Measurements from ENCODE around the gene GFM1. TPM values are rescaled to one million over a fixed set of nuclear protein-coding genes. Genes with fewer than 3 reads are reported as not detected.

GFM1 gene
- total RNA-seq, 1 donor from 2014 or later = 31.7 TPM

- Histone ChIP-seq H3K27ac (peak overlapping the region; percentile 82), H3K9me3 (peaks cover 6% of the 10 kb centered on the region), H3K27me3 (no peaks in the 10 kb centered on the region), H3K4me3 (peak overlapping the region; percentile 79 to 80), H3K36me3 (no peaks in the 10 kb centered on the region), H3K4me1 (peaks cover 27% of the 10 kb centered on the region)
- intact Hi-C loops (cut with DNase I) = loop anchor here (10.0 kb wide), 1 partner anchor 58 kb away; the partner anchor contains the start of gene LXN
- DNase-seq (ENCODE audit: extremely low spot score in 2 of 2) = no peak
- TF ChIP-seq POLR2AphosphoS5 (IDR thresholded peaks at IDR 0.05; ENCODE audit: insufficient read depth in 1 of 2, low read depth in 1 of 2) (peak in 1 of 2 donors; percentile 10), CTCF (IDR thresholded peaks at IDR 0.05) (no peak), POLR2A (IDR thresholded peaks at IDR 0.05) (no peak)
Measured at GRCh38 chr3:158732856-158733200, 88.5 kb downstream of the GFM1 start.

- peaks cover 27% of the 10 kb centered on the region for H3K4me1 ChIP-seq
- no peaks in the 10 kb centered on the region for H3K36me3 ChIP-seq
- H3K27me3 ChIP-seq = no peaks in the 10 kb centered on the region
- no peak for TF ChIP-seq POLR2A (IDR thresholded peaks at IDR 0.05)
- no peak for TF ChIP-seq POLR2AphosphoS5 (IDR thresholded peaks at IDR 0.05; ENCODE audit: insufficient read depth in 1 of 2, low read depth in 1 of 2)
- no peak for TF ChIP-seq CTCF (IDR thresholded peaks at IDR 0.05)
- DNase-seq (ENCODE audit: extremely low spot score in 2 of 2) = no peak
- no peak overlapping the region for H3K27ac ChIP-seq
- H3K9me3 ChIP-seq = peaks cover 6% of the 10 kb centered on the region
- intact Hi-C loops (cut with DNase I) = loop anchor here (10.0 kb wide), 1 partner anchor 59 kb away; the partner anchor contains the start of gene LXN
- H3K4me3 ChIP-seq = peak overlapping the region in 1 of 2 donors; percentile 5
Measured at GRCh38 chr3:158733656-158734055, 89.3 kb downstream of the GFM1 start.

GRCh38 chr3:158735296-158736033 is 91.1 kb downstream of the GFM1 start:
- TF ChIP-seq POLR2AphosphoS5 (IDR thresholded peaks at IDR 0.05; ENCODE audit: insufficient read depth in 1 of 2, low read depth in 1 of 2) = no peak
- no peak for TF ChIP-seq POLR2A (IDR thresholded peaks at IDR 0.05)
- TF ChIP-seq CTCF (IDR thresholded peaks at IDR 0.05) = no peak
- no peak overlapping the region for H3K27ac ChIP-seq
- no peak overlapping the region for H3K4me3 ChIP-seq
- H3K4me1 ChIP-seq = peaks cover 27% of the 10 kb centered on the region
- intact Hi-C loops (cut with DNase I) = loop anchor here (10.0 kb wide), 1 partner anchor 61 kb away; the partner anchor contains the start of gene LXN
- no peaks in the 10 kb centered on the region for H3K27me3 ChIP-seq
- peaks cover 6% of the 10 kb centered on the region for H3K9me3 ChIP-seq
- H3K36me3 ChIP-seq = no peaks in the 10 kb centered on the region
- DNase-seq (ENCODE audit: extremely low spot score in 2 of 2) = peak in 1 of 2 donors; percentile 22

- H3K27ac ChIP-seq = no peak overlapping the region
- H3K4me1 ChIP-seq = peaks cover 14% of the 10 kb centered on the region
- H3K4me3 ChIP-seq = no peak overlapping the region
- no peaks in the 10 kb centered on the region for H3K36me3 ChIP-seq
- H3K9me3 ChIP-seq = peaks cover 6% of the 10 kb centered on the region
- DNase-seq (ENCODE audit: extremely low spot score in 2 of 2) = no peak
- TF ChIP-seq POLR2A (IDR thresholded peaks at IDR 0.05) (no peak), CTCF (IDR thresholded peaks at IDR 0.05) (no peak), POLR2AphosphoS5 (IDR thresholded peaks at IDR 0.05; ENCODE audit: insufficient read depth in 1 of 2, low read depth in 1 of 2) (no peak)
- no peaks in the 10 kb centered on the region for H3K27me3 ChIP-seq
- intact Hi-C loops (cut with DNase I) = loop anchor here (10.0 kb wide), 1 partner anchor 63 kb away; the partner anchor contains the start of gene LXN
Measured at GRCh38 chr3:158737410-158737809, 93.1 kb downstream of the GFM1 start.
